HUES6 (cell line): ENCODE data around the gene PCNT.
"Not testable (repeated sequence)": the region's sequence is repeated elsewhere in the genome, so short reads cannot be mapped to it uniquely, and the experiment has no call there.

Source experiments
- H3K27ac ChIP-seq: 2 replicates; pipeline ENCODE4 v1.7.0; 2013; ENCODE audit warnings: low read depth, mild to moderate bottlenecking, low read length, inconsistent platforms
- H3K27me3 ChIP-seq: 2 replicates; pipeline ENCODE4 v1.6.1; 2013; ENCODE audit warnings: low read length; ENCODE audit not compliant: control insufficient read depth, insufficient read depth
- H3K36me3 ChIP-seq: 2 replicates; pipeline ENCODE4 v1.6.1; 2013; ENCODE audit warnings: low read length; ENCODE audit not compliant: control insufficient read depth, insufficient read depth
- H3K4me1 ChIP-seq: 2 replicates; pipeline ENCODE4 v1.6.1; 2013; ENCODE audit warnings: low read length; ENCODE audit not compliant: control insufficient read depth, insufficient read depth
- H3K4me3 ChIP-seq: 2 replicates; pipeline ENCODE4 v1.5.1; 2013; ENCODE audit warnings: low read depth, low read length
- H3K9ac ChIP-seq: one replicate; pipeline ENCODE4 v1.6.1; 2013; ENCODE audit warnings: mild to moderate bottlenecking, low read length
- H3K9me3 ChIP-seq: 2 replicates; pipeline ENCODE4 v1.6.1; 2013; ENCODE audit warnings: low read depth, low read length; ENCODE audit not compliant: control insufficient read depth, insufficient read depth

Gene PCNT

DNA sequence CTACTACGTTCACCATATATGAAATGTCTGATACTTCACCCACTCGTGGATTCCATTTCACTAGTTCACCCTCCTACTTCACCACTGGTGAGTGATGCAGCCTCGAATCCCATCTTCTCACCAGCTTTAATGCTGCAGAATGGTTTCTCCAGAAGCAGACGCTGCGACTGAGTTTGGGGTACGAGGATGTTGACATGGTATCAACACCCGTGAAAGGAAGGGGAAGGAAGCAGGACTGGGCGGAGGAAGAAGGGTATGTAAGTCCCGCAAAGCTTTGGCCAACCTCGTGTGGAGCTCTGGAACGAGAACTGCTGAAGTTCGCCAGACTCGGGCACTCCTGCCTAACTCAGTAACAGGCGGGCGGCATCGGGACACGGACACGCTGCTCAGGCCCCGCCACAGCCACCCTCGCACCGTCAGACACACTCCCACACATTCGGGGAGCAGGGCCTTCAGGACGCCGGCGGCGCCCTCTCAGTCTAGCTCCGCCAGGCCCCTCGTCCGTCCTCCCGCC lies 133.9 kb downstream of the PCNT start:
- Histone ChIP-seq H3K4me3 (peak overlapping the region; percentile 91), H3K27me3 (no peaks in the 10 kb centered on the region), H3K36me3 (peaks cover 23% of the 10 kb centered on the region), H3K4me1 (peaks cover 11% of the 10 kb centered on the region), H3K27ac (peak overlapping the region; percentile 90), H3K9me3 (no peaks in the 10 kb centered on the region), H3K9ac (peak overlapping the region; percentile 95)

GRCh38 chr21:46458315-46459023 lies 134.5 kb downstream of the PCNT start, which contains the start of gene DIP2A:
DIP2A (plus strand) TSS chr21:46458891; CDS start chr21:46459132, 241 bp downstream.
- Histone ChIP-seq H3K9ac (peak within 1 kb of the TSS; percentile 95), H3K27me3 (no peaks in the 10 kb centered on the region), H3K4me3 (peak within 1 kb of the TSS; percentile 98), H3K27ac (peak within 1 kb of the TSS; percentile 90), H3K4me1 (peaks cover 11% of the 10 kb centered on the region), H3K36me3 (peaks cover 29% of the 10 kb centered on the region), H3K9me3 (no peaks in the 10 kb centered on the region)

DNA sequence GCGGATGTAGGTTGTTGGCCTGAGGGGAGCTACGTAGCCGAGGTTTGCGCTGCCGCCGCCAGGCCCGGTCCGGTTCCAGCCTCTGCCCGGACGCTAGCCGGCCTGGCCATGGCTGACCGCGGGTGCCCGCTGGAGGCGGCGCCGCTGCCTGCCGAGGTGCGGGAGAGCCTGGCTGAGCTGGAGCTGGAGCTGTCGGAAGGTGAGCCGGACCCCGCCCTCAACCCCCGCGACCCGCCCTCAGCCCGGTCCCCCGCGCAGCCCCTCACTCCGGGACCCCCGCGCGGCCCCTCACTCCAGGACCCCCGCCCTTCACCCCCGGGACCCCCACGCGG lies 135.0 kb downstream of the PCNT start:
- peaks cover 31% of the 10 kb centered on the region for H3K36me3 ChIP-seq
- peak overlapping the region; percentile 31; the same call in 1 of the 2 replicates for H3K27ac ChIP-seq
- peak overlapping the region; percentile 82 for H3K9ac ChIP-seq
- no peaks in the 10 kb centered on the region for H3K27me3 ChIP-seq
- H3K4me3 ChIP-seq = peak overlapping the region; percentile 98
- H3K9me3 ChIP-seq = no peaks in the 10 kb centered on the region
- H3K4me1 ChIP-seq = peaks cover 11% of the 10 kb centered on the region

GRCh38 chr21:46459356-46460112 lies 135.6 kb downstream of the PCNT start:
- Histone ChIP-seq H3K27ac (peak overlapping the region; percentile 31; the same call in 1 of the 2 replicates), H3K27me3 (no peaks in the 10 kb centered on the region)

DNA sequence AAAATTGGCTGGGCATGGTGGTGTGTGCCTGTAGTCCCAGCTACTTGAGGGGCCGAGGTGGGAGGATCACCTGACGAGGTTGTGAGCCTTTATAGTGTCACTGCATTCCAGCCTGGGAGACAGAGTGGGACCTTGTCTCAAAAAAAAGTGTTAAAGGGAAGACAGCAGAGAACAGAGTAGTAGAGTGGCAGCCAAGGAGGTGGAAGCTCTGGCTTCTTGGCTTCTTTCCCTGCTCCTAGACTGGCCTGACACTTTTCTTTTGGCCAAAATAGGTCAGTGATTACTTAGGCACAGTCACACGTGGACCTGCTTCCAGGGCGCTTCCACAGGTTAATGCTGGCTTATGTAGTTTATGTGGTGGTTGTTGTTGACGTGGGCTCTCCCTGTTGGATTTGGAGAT lies 138.0 kb downstream of the PCNT start:
- Histone ChIP-seq H3K9ac (no peak overlapping the region), H3K27ac (no peak overlapping the region), H3K4me3 (no peak overlapping the region), H3K9me3 (no peaks in the 10 kb centered on the region), H3K4me1 (peaks cover 11% of the 10 kb centered on the region), H3K27me3 (no peaks in the 10 kb centered on the region), H3K36me3 (peaks cover 20% of the 10 kb centered on the region)

More at GRCh38 chr21:46459356-46460112, 135.6 kb downstream of the PCNT start:
- Histone ChIP-seq H3K9me3 (no peaks in the 10 kb centered on the region), H3K4me1 (peaks cover 11% of the 10 kb centered on the region), H3K36me3 (peaks cover 34% of the 10 kb centered on the region), H3K9ac (peak overlapping the region; percentile 29), H3K4me3 (peak overlapping the region; percentile 98)

- H3K27ac ChIP-seq, H3K9me3 ChIP-seq, H3K4me1 ChIP-seq, H3K4me3 ChIP-seq, H3K27me3 ChIP-seq, H3K9ac ChIP-seq: not testable (repeated sequence)
- H3K36me3 ChIP-seq = peaks cover 29% of the 10 kb centered on the region
Measured at GRCh38 chr21:46465153-46465552, 141.2 kb downstream of the PCNT start.

DNA sequence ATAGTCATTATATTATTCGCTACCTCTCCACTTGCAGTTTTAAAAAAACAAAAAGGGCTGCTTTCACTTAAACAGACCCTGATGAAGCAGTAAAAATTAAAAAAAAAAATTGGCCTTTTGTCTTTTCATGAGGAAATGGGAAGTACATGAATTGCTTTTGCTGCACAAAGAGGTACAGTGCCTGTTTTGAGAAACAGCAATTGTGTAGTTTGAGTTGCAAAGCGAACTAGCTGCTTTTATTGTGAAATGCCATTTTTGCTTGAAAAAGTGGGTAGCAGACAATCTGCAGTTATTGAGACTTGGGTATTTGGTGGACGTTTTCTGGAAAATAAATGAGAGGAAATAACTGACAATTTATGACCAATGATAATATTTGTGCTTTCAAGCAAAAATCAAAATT lies 141.7 kb downstream of the PCNT start:
- peaks cover 29% of the 10 kb centered on the region for H3K36me3 ChIP-seq
- H3K27me3 ChIP-seq = no peaks in the 10 kb centered on the region
- H3K4me3 ChIP-seq = no peak overlapping the region
- H3K4me1 ChIP-seq = no peaks in the 10 kb centered on the region
- H3K27ac ChIP-seq = no peak overlapping the region
- H3K9me3 ChIP-seq = no peaks in the 10 kb centered on the region
- H3K9ac ChIP-seq = no peak overlapping the region

GRCh38 chr21:46468108-46468774 lies 144.3 kb downstream of the PCNT start:
- H3K36me3 ChIP-seq = peaks cover 21% of the 10 kb centered on the region
- H3K27ac ChIP-seq = no peak overlapping the region
- H3K9me3 ChIP-seq = no peaks in the 10 kb centered on the region
- no peak overlapping the region for H3K4me3 ChIP-seq
- no peaks in the 10 kb centered on the region for H3K4me1 ChIP-seq
- H3K27me3 ChIP-seq = no peaks in the 10 kb centered on the region
- H3K9ac ChIP-seq = no peak overlapping the region

GRCh38 chr21:46469275-46469674 lies 145.3 kb downstream of the PCNT start:
- Histone ChIP-seq H3K27ac (no peak overlapping the region), H3K9me3 (no peaks in the 10 kb centered on the region), H3K27me3 (no peaks in the 10 kb centered on the region), H3K4me3 (no peak overlapping the region), H3K36me3 (peaks cover 17% of the 10 kb centered on the region), H3K9ac (no peak overlapping the region), H3K4me1 (no peaks in the 10 kb centered on the region)

DNA sequence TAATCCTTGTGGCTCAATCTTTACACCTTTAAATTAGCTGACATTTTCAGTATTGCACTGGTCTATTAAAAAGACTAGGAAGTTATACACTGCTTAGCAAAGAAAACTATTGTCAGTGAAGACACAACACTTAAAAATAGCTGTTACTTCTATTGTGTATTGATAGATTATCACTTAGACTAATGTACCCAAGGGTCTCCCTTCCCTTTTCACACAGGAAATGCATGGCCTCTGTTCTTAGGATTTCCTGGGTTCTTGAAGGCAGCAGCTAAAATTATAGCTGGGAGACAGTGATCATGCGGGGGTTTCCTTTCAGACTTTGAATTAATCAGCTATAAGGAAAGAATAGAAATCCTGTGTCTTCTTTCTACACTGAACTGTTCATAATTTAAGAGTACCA lies 147.6 kb downstream of the PCNT start:
- no peaks in the 10 kb centered on the region for H3K4me1 ChIP-seq
- H3K36me3 ChIP-seq = peaks cover 14% of the 10 kb centered on the region
- no peak overlapping the region for H3K4me3 ChIP-seq
- H3K9me3 ChIP-seq = no peaks in the 10 kb centered on the region
- H3K27me3 ChIP-seq = no peaks in the 10 kb centered on the region
- H3K9ac ChIP-seq = no peak overlapping the region
- no peak overlapping the region for H3K27ac ChIP-seq

DNA sequence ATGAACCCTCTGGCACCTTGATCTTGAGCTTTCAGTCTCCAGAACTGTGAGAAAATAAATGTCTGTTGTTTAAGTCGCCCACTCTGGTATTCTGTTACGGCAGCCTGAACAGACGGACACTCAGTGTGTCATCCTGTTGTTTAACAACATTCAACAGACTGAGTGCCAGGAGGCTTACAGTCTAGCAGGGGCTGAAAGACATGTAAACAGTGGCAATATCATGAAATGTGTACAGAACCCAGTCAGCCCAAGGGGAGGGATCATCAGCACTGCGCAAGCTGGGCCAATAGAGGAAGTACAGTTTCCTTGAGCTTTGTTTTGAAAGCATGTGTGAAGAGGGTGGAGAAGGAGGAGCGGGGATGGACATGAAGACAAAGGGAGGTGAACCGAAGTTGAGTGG lies 148.3 kb downstream of the PCNT start:
- Histone ChIP-seq H3K4me1 (no peaks in the 10 kb centered on the region), H3K4me3 (no peak overlapping the region), H3K9me3 (no peaks in the 10 kb centered on the region), H3K36me3 (peaks cover 14% of the 10 kb centered on the region), H3K27ac (no peak overlapping the region), H3K27me3 (no peaks in the 10 kb centered on the region), H3K9ac (peak overlapping the region; percentile 19)
